VCaP (cell line): ENCODE measurements around the gene ELP2.
A peak's percentile ranks its signal among the peaks of the same experiment; 100 is the strongest.

Experiments used
- H3K27ac ChIP-seq: fragments of 450-650 bp; 2 replicates; pipeline ENCODE4 v1.5.1; 2017
- CTCF ChIP-seq: fragments of 450-650 bp; conservative IDR thresholded peaks from 2 replicates; pipeline ENCODE4 v1.5.1; 2017; ENCODE audit warnings: mild to moderate bottlenecking, moderate library complexity

Gene ELP2

GRCh38 chr18:36094431-36094830 is 35.3 kb upstream of the ELP2 start:
- no peak for TF ChIP-seq CTCF
- peak overlapping the region; percentile 92 for H3K27ac ChIP-seq

- peak; percentile 73 for TF ChIP-seq CTCF
- peak overlapping the region; percentile 92 for H3K27ac ChIP-seq
Measured at GRCh38 chr18:36095936-36096519, 33.7 kb upstream of the ELP2 start.

GRCh38 chr18:36096955-36097354 is 32.7 kb upstream of the ELP2 start:
- TF ChIP-seq CTCF: no peak
- H3K27ac ChIP-seq: peak overlapping the region; percentile 92

- no peak for TF ChIP-seq CTCF
- peak overlapping the region; percentile 92 for H3K27ac ChIP-seq
Measured at GRCh38 chr18:36099311-36099710, 30.4 kb upstream of the ELP2 start.

- TF ChIP-seq CTCF: no peak
Measured at GRCh38 chr18:36101943-36102342, 27.8 kb upstream of the ELP2 start.

GRCh38 chr18:36104749-36105148 is 24.9 kb upstream of the ELP2 start:
- TF ChIP-seq CTCF: no peak
- no peak overlapping the region for H3K27ac ChIP-seq

More at GRCh38 chr18:36101943-36102342, 27.8 kb upstream of the ELP2 start:
- no peak overlapping the region for H3K27ac ChIP-seq

- no peak for TF ChIP-seq CTCF
- H3K27ac ChIP-seq: peak overlapping the region; percentile 73
Measured at GRCh38 chr18:36107477-36107876, 22.2 kb upstream of the ELP2 start.

- no peak for TF ChIP-seq CTCF
- H3K27ac ChIP-seq: peak overlapping the region; percentile 73
Measured at GRCh38 chr18:36108196-36108595, 21.5 kb upstream of the ELP2 start.
